Ovary (tissue), 9 donors: ENCODE data around the gene DNER. TPM values are rescaled to one million over a fixed set of nuclear protein-coding genes. Genes with fewer than 3 reads are reported as not detected.

Experiments
- DNase-seq, 5 donors: peaks; one replicate each; pipeline ENCODE4 v3.0.0-alpha.2; 2019 to 2020
- H3K27ac ChIP-seq, 2 donors: fragments of 200-600 bp; one replicate each; pipeline versions ENCODE4 v1.5.1 to v1.8.0; 2019 to 2022
- H3K27me3 ChIP-seq: fragments of 200-600 bp; one replicate; pipeline ENCODE4 v1.8.0; 2022
- H3K36me3 ChIP-seq: fragments of 200-600 bp; sonication (generic); one replicate; pipeline ENCODE4 v1.5.1; 2019
- H3K4me1 ChIP-seq: one replicate; pipeline ENCODE4 v1.8.1; 2013; ENCODE audit warnings: mild to moderate bottlenecking, moderate library complexity; ENCODE audit not compliant: insufficient read depth
- H3K4me3 ChIP-seq: fragments of 200-600 bp; sonication (generic); one replicate; pipeline ENCODE4 v1.5.1; 2017
- H3K9me3 ChIP-seq, 2 donors: fragments of 200-600 bp in 1 of 2; sonication (generic) in 1 of 2; one replicate each; pipeline versions ENCODE4 v1.5.1 to v1.8.1; 2013 to 2019; ENCODE audit warnings: mild to moderate bottlenecking in 1 of 2, moderate library complexity in 1 of 2
- CTCF ChIP-seq, 3 donors: fragments of 450-650 bp in 2 of 3; fragments of 200-600 bp in 1 of 3; IDR thresholded peaks; one replicate each; pipeline versions ENCODE4 v1.5.1 to v1.8.0; 2016 to 2022; ENCODE audit warnings: antibody characterized with exemption in 3 of 3, mild to moderate bottlenecking in 1 of 3
- EP300 ChIP-seq: sonication (generic); formaldehyde crosslinking; IDR thresholded peaks from one replicate; pipeline ENCODE4 v1.6.1; 2017; ENCODE audit warnings: antibody characterized with exemption
- POLR2A ChIP-seq: fragments of 450-650 bp; IDR thresholded peaks from one replicate; pipeline ENCODE4 v1.6.1; 2017; ENCODE audit warnings: antibody characterized with exemption, mild to moderate bottlenecking, moderate library complexity
- WGBS, 3 donors: extraction: QIAGEN DNeasy Blood & Tissue Kit in 1 of 3; methylation state at CpG; one replicate each; pipeline versions ENCODE4 v1.1.5 to v1.1.7; 2013 to 2017; 5-methylcytosine and 5-hydroxymethylcytosine counted together
- intact Hi-C, 4 donors: fragments of 100-400 bp; cut with DNase I; formaldehyde crosslinking; loops; one replicate each; pipeline versions ENCODE4 v1.11.0 to v1.15.1; 2022 to 2023
- polyA plus RNA-seq, 2 donors: library from polyadenylated mRNA; stranded (reverse); fragments of 200-250 nt in 1 of 2; fragments of 350-450 nt in 1 of 2; fragmentation: Illumina TruSeq in 1 of 2; extraction: RNeasy Lipid Tissue Mini Kit (QIAGEN cat#74804) in 1 of 2; gene quantifications; one replicate each; pipeline ENCODE4 v1.2.3, GENCODE V29; 2013 to 2014
- total RNA-seq, 7 donors: library from RNA; depleted of rRNA in 2 of 7; stranded (reverse); fragments of >200 nt in 2 of 7; fragmentation: NEBNext Ultra II Directional in 3 of 7; extraction: Animal tissue kit (Norgen Biotek cat#: 25700) in 3 of 7; gene quantifications; one replicate each; pipeline versions ENCODE4 v1.1.0 to v1.2.4, GENCODE V29; 2016 to 2023
- donor health status: DM: no; HTN: no; CAD: no; lungs with moderate emphysema.
- donor health status: DM: no; HTN: no; CAD: no.
- donor health status: Bipolar disorder and iron deficiency.
- donor health status: DM: yes; HTN: yes; CAD: no.
- donor health status: DM: no; HTN: no; CAD: no.
- donor health status: DM: yes; HTN: yes; CAD: no.

Gene DNER
- total and polyA plus RNA-seq, 9 donors: 0.17 to 2.7 (median 1.2) TPM; not detected in 1

DNA sequence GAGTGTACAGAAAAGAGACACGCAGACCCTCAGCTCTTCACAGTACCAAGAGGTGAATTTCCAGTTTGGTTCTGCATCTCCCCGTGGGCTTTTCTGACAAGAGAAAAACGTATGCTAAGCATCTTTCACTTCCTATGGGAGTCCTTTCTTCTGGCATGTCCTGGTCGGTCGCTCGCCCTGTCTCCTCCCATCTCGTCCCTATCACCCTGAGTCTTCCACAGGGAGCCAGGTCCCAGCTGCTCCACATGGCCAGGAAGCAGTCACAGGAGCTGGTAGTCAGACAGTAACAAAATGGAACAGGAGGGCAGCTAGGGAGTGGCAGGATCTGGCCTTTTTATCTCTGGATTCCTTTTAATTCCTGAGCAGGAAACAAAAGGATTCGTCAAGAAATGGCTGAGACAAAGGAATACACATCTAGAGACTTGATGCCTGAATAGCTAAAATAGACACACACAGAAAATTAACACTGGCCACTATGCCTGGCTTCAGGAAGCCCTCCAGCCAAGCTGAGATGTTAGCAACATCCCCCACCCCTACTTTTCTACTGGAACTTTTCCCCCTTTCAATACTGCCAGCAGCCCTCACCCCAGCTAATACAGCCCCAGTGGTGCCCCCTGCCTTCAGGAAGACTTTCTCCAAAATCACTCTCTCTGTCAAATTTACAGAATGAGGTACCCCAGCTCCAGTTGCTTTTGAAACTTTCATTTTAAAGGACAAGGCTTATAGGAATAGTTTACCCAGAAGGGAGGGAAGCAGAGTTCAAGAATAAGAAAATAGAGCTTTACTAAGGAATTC is 136.1 kb downstream of the DNER start:
- WGBS, 3 donors: 58 to 69% (median 60%) methylated on average over 8 of the region's 8 CpGs

DNA sequence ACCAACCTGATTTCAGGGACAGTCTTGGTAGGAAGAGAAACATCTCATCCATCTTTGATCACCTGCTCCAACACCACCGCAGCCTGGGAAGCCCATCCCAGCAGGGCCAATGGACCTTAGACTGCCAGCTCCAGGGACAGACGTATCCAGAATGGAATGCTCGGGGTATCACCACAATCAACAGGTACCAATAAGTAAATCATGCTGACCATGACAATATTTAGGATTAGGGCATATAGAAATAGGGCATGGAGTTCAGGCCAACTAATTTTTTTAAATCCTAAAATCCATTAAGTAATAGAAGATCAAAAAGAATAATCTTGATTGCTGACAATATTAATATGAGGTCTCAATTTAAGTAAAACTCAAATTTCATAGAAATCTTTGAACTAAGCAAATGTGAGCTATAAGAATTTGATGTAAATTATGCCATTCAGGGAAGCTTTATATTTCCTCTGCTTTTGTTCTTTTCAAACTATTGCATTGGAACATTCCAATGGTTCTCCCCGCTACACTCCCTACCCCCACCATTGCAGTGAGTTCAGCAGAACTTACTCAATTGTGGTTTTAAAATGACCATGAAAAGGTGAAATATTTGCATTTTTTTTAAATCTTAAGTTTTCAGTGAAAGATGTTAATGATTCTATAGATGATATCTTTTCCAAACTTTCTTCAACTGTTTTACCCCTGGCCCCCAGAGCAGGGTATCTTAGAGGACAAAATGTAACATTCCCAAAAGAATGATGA is 138.6 kb downstream of the DNER start:
- no peaks in the 10 kb centered on the region for H3K27me3 ChIP-seq
- intact Hi-C loops: no loop called here
- H3K36me3 ChIP-seq: no peaks in the 10 kb centered on the region
- H3K4me1 ChIP-seq: no peaks in the 10 kb centered on the region
- H3K9me3 ChIP-seq: no peaks in the 10 kb centered on the region
- no peak overlapping the region for H3K4me3 ChIP-seq
- 89 to 93% (median 91%) methylated on average over 4 of the region's 4 CpGs for WGBS, 3 donors
- H3K27ac ChIP-seq: no peak overlapping the region
- DNase-seq: no peak
- TF ChIP-seq POLR2A (no peak), EP300 (no peak), CTCF (IDR thresholded peaks at IDR 0.05) (no peak)

More for the DNA sequence above, 136.1 kb downstream of the DNER start:
- H3K36me3 ChIP-seq: no peaks in the 10 kb centered on the region
- H3K9me3 ChIP-seq: no peaks in the 10 kb centered on the region
- TF ChIP-seq POLR2A (no peak), EP300 (no peak), CTCF (IDR thresholded peaks at IDR 0.05) (no peak)
- H3K4me1 ChIP-seq: no peaks in the 10 kb centered on the region
- H3K27ac ChIP-seq: no peak overlapping the region
- no peak for DNase-seq
- intact Hi-C loops: no loop called here
- H3K27me3 ChIP-seq: peaks cover 3% of the 10 kb centered on the region
- no peak overlapping the region for H3K4me3 ChIP-seq

DNA sequence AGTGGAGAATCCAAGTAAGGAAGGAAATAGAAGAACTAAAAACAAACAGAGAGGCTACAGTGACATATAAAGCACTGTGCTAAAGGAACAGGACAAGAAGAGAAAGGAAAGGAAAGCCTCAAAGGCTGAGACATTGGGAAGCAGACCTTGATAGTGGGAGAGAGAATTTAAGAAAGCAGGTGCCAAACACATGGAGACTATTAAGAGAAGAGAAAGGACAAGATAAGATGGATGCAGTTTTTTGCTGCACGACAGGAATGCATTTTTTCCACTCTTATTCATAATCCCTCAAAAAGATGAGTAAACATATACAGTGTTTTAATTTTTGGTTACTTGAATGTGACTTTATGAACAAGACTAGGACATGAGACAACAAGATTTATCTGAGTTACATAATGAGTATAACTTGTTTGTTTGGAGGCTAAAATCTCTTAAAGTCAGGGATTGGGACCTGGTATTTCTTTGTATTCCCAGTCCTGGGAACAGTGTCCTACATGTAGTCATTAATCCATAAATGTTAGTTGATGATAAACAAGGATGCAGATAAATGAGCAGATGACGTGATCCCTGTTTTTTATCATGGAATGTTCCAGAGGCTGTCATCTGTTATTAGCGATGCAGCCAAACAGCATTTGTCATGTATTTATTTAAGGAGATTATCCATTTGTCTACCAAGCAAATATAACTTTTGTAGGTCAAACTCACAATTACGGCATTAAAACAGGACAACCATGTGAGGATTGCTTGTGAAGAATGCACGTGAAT is 141.7 kb downstream of the DNER start:
- Histone ChIP-seq H3K27me3 (no peaks in the 10 kb centered on the region), H3K27ac (no peak overlapping the region), H3K9me3 (no peaks in the 10 kb centered on the region), H3K36me3 (no peaks in the 10 kb centered on the region), H3K4me3 (no peak overlapping the region), H3K4me1 (no peaks in the 10 kb centered on the region)
- TF ChIP-seq CTCF (IDR thresholded peaks at IDR 0.05): no peak
- TF ChIP-seq POLR2A: no peak
- no peak for TF ChIP-seq EP300
- no peak for DNase-seq
- WGBS, 3 donors: 58 to 72% (median 69%) methylated on average over 5 of the region's 5 CpGs
- intact Hi-C loops: no loop called here

DNA sequence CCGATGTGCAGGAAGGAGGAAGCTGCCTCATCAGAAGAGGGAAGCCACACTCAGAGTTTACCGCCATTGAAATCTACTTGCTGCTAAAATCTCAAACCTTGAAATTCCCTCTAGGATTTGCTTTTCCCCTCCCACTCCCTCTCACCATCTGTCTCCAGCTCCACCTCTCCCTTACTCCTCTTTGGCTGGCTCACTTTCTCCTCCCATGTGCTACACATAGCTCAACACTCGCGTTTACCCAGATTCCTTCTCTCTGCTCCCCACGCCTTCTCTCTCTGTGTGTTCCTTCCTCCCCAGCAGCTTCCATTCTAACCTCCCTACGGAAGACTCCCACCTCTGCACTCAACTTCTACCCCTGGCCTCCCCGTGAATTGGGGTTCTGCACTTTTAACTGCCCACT is 143.1 kb downstream of the DNER start:
- no peaks in the 10 kb centered on the region for H3K9me3 ChIP-seq
- intact Hi-C loops: no loop called here
- no peaks in the 10 kb centered on the region for H3K4me1 ChIP-seq
- no peak for TF ChIP-seq CTCF (IDR thresholded peaks at IDR 0.05)
- TF ChIP-seq EP300: no peak
- no peak for TF ChIP-seq POLR2A
- H3K4me3 ChIP-seq: no peak overlapping the region
- no peaks in the 10 kb centered on the region for H3K27me3 ChIP-seq
- DNase-seq: no peak
- no peaks in the 10 kb centered on the region for H3K36me3 ChIP-seq
- no peak overlapping the region for H3K27ac ChIP-seq
- WGBS, 3 donors: 72 to 77% (median 72%) methylated on average over 7 of the region's 7 CpGs
